ENCODE data around the gene FARP1.

- no peak for TF ChIP-seq CTCF (IDR thresholded peaks at IDR 0.05)
- TF ChIP-seq POLR2A (IDR thresholded peaks at IDR 0.05) = no peak
Observed at GRCh38 chr13:98406971-98407370, 264.1 kb downstream of the FARP1 start.
